IgD-negative memory B cell (primary cell): ENCODE results near the gene OBSL1. TPM values are rescaled to one million over a fixed set of nuclear protein-coding genes. Genes with fewer than 3 reads are reported as not detected.
A peak's percentile ranks its signal among the peaks of the same experiment; 100 is the strongest.

Experiments
- H3K27ac Mint-ChIP-seq, 3 donors: one replicate each; pipeline ENCODE4 v1.8.0; 2020 to 2022; ENCODE audit warnings: mild to moderate bottlenecking in 3 of 3, mixed read lengths in 3 of 3, moderate library complexity in 1 of 3
- H3K27me3 Mint-ChIP-seq: one replicate; pipeline ENCODE4 v1.8.0; 2021; ENCODE audit warnings: mixed read lengths
- H3K36me3 Mint-ChIP-seq: one replicate; pipeline ENCODE4 v1.8.0; 2020; ENCODE audit warnings: mild to moderate bottlenecking, mixed read lengths
- H3K4me1 Mint-ChIP-seq, 3 donors: one replicate each; pipeline ENCODE4 v1.8.0; 2020 to 2022; ENCODE audit warnings: mixed read lengths in 3 of 3, mild to moderate bottlenecking in 1 of 3
- H3K4me3 Mint-ChIP-seq, 4 donors: one replicate each; pipeline ENCODE4 v1.8.0; 2020 to 2022; ENCODE audit warnings: mild to moderate bottlenecking in 4 of 4, mixed read lengths in 4 of 4, moderate library complexity in 3 of 4
- H3K9me3 Mint-ChIP-seq, 3 donors: one replicate each; pipeline ENCODE4 v1.8.0; 2020 to 2021; ENCODE audit warnings: mixed read lengths in 3 of 3, mild to moderate bottlenecking in 1 of 3
- polyA plus RNA-seq: library from polyadenylated mRNA; unstranded; fragments of 300-500 nt; fragmentation: Illumina TruSeq; gene quantifications from one replicate; pipeline ENCODE4 v1.2.3, GENCODE V29; 2021

The OBSL1 gene
- polyA plus RNA-seq, 1 donor from 2014 or later: not detected

- H3K4me3 Mint-ChIP-seq: no peak overlapping the region
- H3K36me3 Mint-ChIP-seq: no peaks in the 10 kb centered on the region
- no peak overlapping the region for H3K27ac Mint-ChIP-seq
- H3K4me1 Mint-ChIP-seq: no peaks in the 10 kb centered on the region
- peaks cover 0 to 8% (median 2%) of the 10 kb centered on the region in 3 donors for H3K9me3 Mint-ChIP-seq
- peaks cover 41% of the 10 kb centered on the region for H3K27me3 Mint-ChIP-seq
Observed at GRCh38 chr2:219565130-219566080, 5.9 kb downstream of the OBSL1 start.

- Mint-ChIP-seq H3K27ac (no peak overlapping the region), H3K27me3 (peaks cover 29% of the 10 kb centered on the region), H3K4me3 (no peak overlapping the region), H3K9me3 (peaks cover 0 to 8% (median 2%) of the 10 kb centered on the region in 3 donors), H3K36me3 (no peaks in the 10 kb centered on the region), H3K4me1 (no peaks in the 10 kb centered on the region)
Observed at GRCh38 chr2:219563271-219563928, 7.9 kb downstream of the OBSL1 start.

GRCh38 chr2:219562049-219563020, 9.0 kb downstream of the OBSL1 start:
- peaks cover 0 to 8% (median 0%) of the 10 kb centered on the region in 3 donors for H3K9me3 Mint-ChIP-seq
- H3K4me1 Mint-ChIP-seq: no peaks in the 10 kb centered on the region
- no peak overlapping the region for H3K4me3 Mint-ChIP-seq
- peaks cover 21% of the 10 kb centered on the region for H3K27me3 Mint-ChIP-seq
- peak overlapping the region in 1 of 3 donors; percentile 5 for H3K27ac Mint-ChIP-seq
- H3K36me3 Mint-ChIP-seq: no peaks in the 10 kb centered on the region

GRCh38 chr2:219561179-219562048, 9.9 kb downstream of the OBSL1 start:
- H3K9me3 Mint-ChIP-seq: peaks cover 0 to 5% (median 0%) of the 10 kb centered on the region in 3 donors
- no peaks in the 10 kb centered on the region for H3K36me3 Mint-ChIP-seq
- H3K4me1 Mint-ChIP-seq: no peaks in the 10 kb centered on the region
- H3K4me3 Mint-ChIP-seq: no peak overlapping the region
- H3K27ac Mint-ChIP-seq: peak overlapping the region in 1 of 3 donors; percentile 5
- peaks cover 23% of the 10 kb centered on the region for H3K27me3 Mint-ChIP-seq

- peaks cover 0 to 3% (median 0%) of the 10 kb centered on the region in 3 donors for H3K9me3 Mint-ChIP-seq
- H3K4me3 Mint-ChIP-seq: no peak overlapping the region
- H3K36me3 Mint-ChIP-seq: no peaks in the 10 kb centered on the region
- H3K4me1 Mint-ChIP-seq: no peaks in the 10 kb centered on the region
- no peak overlapping the region for H3K27ac Mint-ChIP-seq
- H3K27me3 Mint-ChIP-seq: peaks cover 23% of the 10 kb centered on the region
Observed at GRCh38 chr2:219560893-219561178, 10.5 kb downstream of the OBSL1 start.

GRCh38 chr2:219560037-219560892, 11.1 kb downstream of the OBSL1 start:
- no peak overlapping the region for H3K4me3 Mint-ChIP-seq
- H3K27me3 Mint-ChIP-seq: peaks cover 23% of the 10 kb centered on the region
- no peak overlapping the region for H3K27ac Mint-ChIP-seq
- H3K4me1 Mint-ChIP-seq: no peaks in the 10 kb centered on the region
- H3K36me3 Mint-ChIP-seq: no peaks in the 10 kb centered on the region
- peaks cover 0 to 3% (median 0%) of the 10 kb centered on the region in 3 donors for H3K9me3 Mint-ChIP-seq

- Mint-ChIP-seq H3K9me3 (peaks cover 0 to under 1% (median 0%) of the 10 kb centered on the region in 3 donors), H3K27ac (no peak overlapping the region), H3K27me3 (peaks cover 26% of the 10 kb centered on the region), H3K4me1 (no peaks in the 10 kb centered on the region), H3K4me3 (no peak overlapping the region), H3K36me3 (no peaks in the 10 kb centered on the region)
Observed at GRCh38 chr2:219559156-219559915, 12.0 kb downstream of the OBSL1 start.

- Mint-ChIP-seq H3K4me1 (no peaks in the 10 kb centered on the region), H3K9me3 (no peaks in the 10 kb centered on the region), H3K36me3 (no peaks in the 10 kb centered on the region), H3K27ac (peak overlapping the region in 1 of 3 donors; percentile 50), H3K4me3 (no peak overlapping the region), H3K27me3 (peaks cover 33% of the 10 kb centered on the region)
Observed at GRCh38 chr2:219557791-219558785, 13.3 kb downstream of the OBSL1 start.

GRCh38 chr2:219557320-219557719, 14.0 kb downstream of the OBSL1 start:
- Mint-ChIP-seq H3K36me3 (no peaks in the 10 kb centered on the region), H3K27me3 (peaks cover 31% of the 10 kb centered on the region), H3K4me3 (no peak overlapping the region), H3K9me3 (no peaks in the 10 kb centered on the region), H3K4me1 (no peaks in the 10 kb centered on the region), H3K27ac (no peak overlapping the region)

GRCh38 chr2:219556413-219556812, 14.9 kb downstream of the OBSL1 start:
- Mint-ChIP-seq H3K9me3 (no peaks in the 10 kb centered on the region), H3K27ac (no peak overlapping the region), H3K4me3 (no peak overlapping the region), H3K4me1 (no peaks in the 10 kb centered on the region), H3K27me3 (peaks cover 31% of the 10 kb centered on the region), H3K36me3 (no peaks in the 10 kb centered on the region)

GRCh38 chr2:219555956-219556355, 15.4 kb downstream of the OBSL1 start:
- H3K27me3 Mint-ChIP-seq: peaks cover 36% of the 10 kb centered on the region
- no peaks in the 10 kb centered on the region for H3K36me3 Mint-ChIP-seq
- no peaks in the 10 kb centered on the region for H3K9me3 Mint-ChIP-seq
- H3K4me1 Mint-ChIP-seq: peaks cover 0 to 1% (median under 1%) of the 10 kb centered on the region in 3 donors
- no peak overlapping the region for H3K27ac Mint-ChIP-seq
- no peak overlapping the region for H3K4me3 Mint-ChIP-seq

GRCh38 chr2:219554350-219554749, 17.0 kb downstream of the OBSL1 start:
- Mint-ChIP-seq H3K9me3 (no peaks in the 10 kb centered on the region), H3K4me1 (peaks cover 0 to 2% (median 1%) of the 10 kb centered on the region in 3 donors), H3K27me3 (peaks cover 47% of the 10 kb centered on the region)

More at GRCh38 chr2:219554350-219554749, 17.0 kb downstream of the OBSL1 start:
- Mint-ChIP-seq H3K36me3 (peaks cover under 1% of the 10 kb centered on the region), H3K27ac (no peak overlapping the region), H3K4me3 (no peak overlapping the region)
